A673 (cell line): ENCODE data around the gene KCNJ4.

Source experiments
- CTCF ChIP-seq: fragments of 300-800, 200-600 bp; sonication (generic); conservative IDR thresholded peaks from 2 replicates; pipeline ENCODE4 v1.5.1; 2017; ENCODE audit warnings: low read depth, mild to moderate bottlenecking, antibody characterized with exemption, low read length, moderate library complexity, mixed read lengths
- EZH2 ChIP-seq: fragments of 200-600 bp; sonication (generic); IDR thresholded peaks from 2 replicates; pipeline ENCODE4 v1.6.1; 2017; ENCODE audit warnings: borderline replicate concordance, low read depth, mild to moderate bottlenecking, mixed read lengths, antibody characterized with exemption, low read length; ENCODE audit not compliant: poor library complexity, severe bottlenecking

DNA sequence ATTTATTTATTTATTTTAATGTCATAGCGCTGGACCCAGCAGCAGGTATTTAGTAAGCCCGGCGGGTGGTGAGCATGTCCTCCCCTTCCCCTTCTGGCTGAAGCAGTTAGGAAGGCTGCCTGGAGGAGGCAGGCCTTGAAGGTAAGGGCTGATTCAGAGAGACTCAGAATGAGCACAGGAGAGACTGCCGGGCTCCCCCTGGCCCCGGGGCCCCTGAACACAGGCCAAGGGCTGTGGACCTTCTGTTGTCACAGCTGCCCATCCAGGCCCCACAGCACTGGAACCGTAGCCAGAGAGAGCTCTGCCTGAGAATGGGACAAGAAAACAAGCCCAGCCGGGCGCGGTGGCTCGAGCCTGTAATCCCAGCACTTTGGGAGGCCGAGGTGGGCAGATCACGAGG is 52.8 kb downstream of the KCNJ4 start:
- TF ChIP-seq CTCF (no peak), EZH2 (no peak)
